22Rv1 (cell line): ENCODE measurements around the gene ATP8B3.

Experiments used
- H3K27ac ChIP-seq: fragments of 450-650 bp; 2 replicates; pipeline ENCODE4 v1.5.1; 2017
- CTCF ChIP-seq: fragments of 450-650 bp; IDR thresholded peaks from 2 replicates; pipeline ENCODE4 v1.5.1; 2017; ENCODE audit warnings: mild to moderate bottlenecking
- ZFX ChIP-seq: fragments of 450-650 bp; IDR thresholded peaks from 2 replicates; pipeline ENCODE4 v1.6.1; 2017; ENCODE audit warnings: antibody characterized with exemption, borderline replicate concordance

ATP8B3 gene

GRCh38 chr19:1854542-1855039 lies 42.5 kb upstream of the ATP8B3 start:
- peak overlapping the region; percentile 93 for H3K27ac ChIP-seq
- no peak for TF ChIP-seq ZFX
- TF ChIP-seq CTCF, result no peak

- TF ChIP-seq CTCF, result no peak
- no peak for TF ChIP-seq ZFX
- peak overlapping the region; percentile 93 for H3K27ac ChIP-seq
These were observed 42.0 kb upstream of the ATP8B3 start for GRCh38 chr19:1854039-1854541.

GRCh38 chr19:1853295-1854038 lies 41.4 kb upstream of the ATP8B3 start:
- TF ChIP-seq CTCF, result peak; percentile 97
- TF ChIP-seq ZFX, result no peak
- H3K27ac ChIP-seq, result peak overlapping the region; percentile 93

- H3K27ac ChIP-seq, result peak overlapping the region; percentile 93
- TF ChIP-seq ZFX (no peak), CTCF (no peak)
These were observed 40.6 kb upstream of the ATP8B3 start for GRCh38 chr19:1852581-1853128.

- H3K27ac ChIP-seq, result peak overlapping the region; percentile 93; the same call in 1 of the 2 replicates
- TF ChIP-seq ZFX, result no peak
- TF ChIP-seq CTCF, result no peak
These were observed 39.8 kb upstream of the ATP8B3 start for GRCh38 chr19:1851654-1852580.

- TF ChIP-seq ZFX, result no peak
- TF ChIP-seq CTCF, result peak; percentile 23
- peak overlapping the region; percentile 30 for H3K27ac ChIP-seq
These were observed 39.0 kb upstream of the ATP8B3 start for GRCh38 chr19:1850809-1851653.
